Measurements from ENCODE around the gene ANKRD44. TPM values are rescaled to one million over a fixed set of nuclear protein-coding genes. Genes with fewer than 3 reads are reported as not detected.
A peak's percentile ranks its signal among the peaks of the same experiment; 100 is the strongest.

Gene ANKRD44
- total and polyA plus RNA-seq, 12 donors = 1.1 to 20.1 (median 6.9) TPM

DNA sequence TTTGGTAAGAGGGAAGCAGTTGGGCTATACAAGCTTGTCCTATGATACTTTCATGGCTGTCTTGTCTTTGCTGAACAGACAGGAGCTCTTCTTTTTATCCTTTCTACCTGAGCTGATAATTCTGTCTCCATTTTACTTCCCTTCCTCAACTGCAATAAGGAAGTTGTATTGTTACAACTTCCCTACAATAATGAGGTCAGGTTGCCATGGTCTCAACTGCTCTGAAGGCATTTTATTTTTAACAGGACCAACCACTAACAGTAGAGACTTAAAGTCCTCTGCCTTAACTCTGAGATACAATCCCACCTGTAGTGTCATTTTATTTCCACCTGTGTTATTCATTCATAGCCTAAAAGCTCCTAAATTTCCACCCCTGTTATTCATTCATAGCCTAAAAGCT is 265.5 kb downstream of the ANKRD44 start:
- TF ChIP-seq, protein P1, sequence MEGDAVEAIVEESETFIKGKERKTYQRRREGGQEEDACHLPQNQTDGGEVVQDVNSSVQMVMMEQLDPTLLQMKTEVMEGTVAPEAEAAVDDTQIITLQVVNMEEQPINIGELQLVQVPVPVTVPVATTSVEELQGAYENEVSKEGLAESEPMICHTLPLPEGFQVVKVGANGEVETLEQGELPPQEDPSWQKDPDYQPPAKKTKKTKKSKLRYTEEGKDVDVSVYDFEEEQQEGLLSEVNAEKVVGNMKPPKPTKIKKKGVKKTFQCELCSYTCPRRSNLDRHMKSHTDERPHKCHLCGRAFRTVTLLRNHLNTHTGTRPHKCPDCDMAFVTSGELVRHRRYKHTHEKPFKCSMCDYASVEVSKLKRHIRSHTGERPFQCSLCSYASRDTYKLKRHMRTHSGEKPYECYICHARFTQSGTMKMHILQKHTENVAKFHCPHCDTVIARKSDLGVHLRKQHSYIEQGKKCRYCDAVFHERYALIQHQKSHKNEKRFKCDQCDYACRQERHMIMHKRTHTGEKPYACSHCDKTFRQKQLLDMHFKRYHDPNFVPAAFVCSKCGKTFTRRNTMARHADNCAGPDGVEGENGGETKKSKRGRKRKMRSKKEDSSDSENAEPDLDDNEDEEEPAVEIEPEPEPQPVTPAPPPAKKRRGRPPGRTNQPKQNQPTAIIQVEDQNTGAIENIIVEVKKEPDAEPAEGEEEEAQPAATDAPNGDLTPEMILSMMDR (IDR thresholded peaks at IDR 0.05) = no peak
- Histone ChIP-seq H3K4me1 (peaks cover 0 to 4% (median 0%) of the 10 kb centered on the region in 9 donors), H3K27ac (peak overlapping the region in 1 of 10 donors; percentile 9), H3K36me3 (peaks cover 0 to 4% (median 0%) of the 10 kb centered on the region in 9 donors), H3K9me3 (no peaks in the 10 kb centered on the region), H3K27me3 (no peaks in the 10 kb centered on the region), H3K4me3 (no peak overlapping the region)
- no peak for ATAC-seq
- intact Hi-C loops (cut with DNase I) = no loop called here
- DNase-seq = no peak

DNA sequence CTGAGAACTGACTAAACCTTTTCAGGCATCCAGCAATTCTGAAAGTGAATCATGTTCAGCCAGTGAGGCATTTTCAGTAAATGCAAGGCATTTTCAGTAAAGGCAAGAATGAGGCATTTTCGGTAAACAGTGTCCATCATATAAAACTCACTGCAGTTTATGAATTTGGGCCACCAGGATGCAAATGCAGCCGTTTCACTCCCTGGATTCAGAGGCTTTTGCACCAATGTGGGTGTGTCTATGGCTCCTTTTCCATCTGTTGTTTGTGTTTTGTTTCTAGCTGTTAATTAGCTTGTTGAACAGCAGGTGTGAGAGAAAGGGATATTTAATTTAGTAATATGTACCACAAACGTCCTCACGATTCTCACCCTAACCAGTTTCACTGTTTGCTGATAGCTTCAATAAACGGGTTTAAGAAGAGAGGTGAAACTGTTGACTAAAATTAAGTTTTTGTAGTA is 267.8 kb downstream of the ANKRD44 start:
- H3K27ac ChIP-seq = no peak overlapping the region
- DNase-seq = no peak
- H3K4me3 ChIP-seq = no peak overlapping the region
- peaks cover 0 to 7% (median 0%) of the 10 kb centered on the region in 9 donors for H3K4me1 ChIP-seq
- TF ChIP-seq, protein P1 (IDR thresholded peaks at IDR 0.05) = no peak
- intact Hi-C loops (cut with DNase I) = no loop called here
- peaks cover 0 to 5% (median 0%) of the 10 kb centered on the region in 9 donors for H3K36me3 ChIP-seq
- H3K9me3 ChIP-seq = no peaks in the 10 kb centered on the region
- no peak for ATAC-seq
- 79 to 87% methylated on average over 5 of the region's 5 CpGs for WGBS, 2 donors
- no peaks in the 10 kb centered on the region for H3K27me3 ChIP-seq

DNA sequence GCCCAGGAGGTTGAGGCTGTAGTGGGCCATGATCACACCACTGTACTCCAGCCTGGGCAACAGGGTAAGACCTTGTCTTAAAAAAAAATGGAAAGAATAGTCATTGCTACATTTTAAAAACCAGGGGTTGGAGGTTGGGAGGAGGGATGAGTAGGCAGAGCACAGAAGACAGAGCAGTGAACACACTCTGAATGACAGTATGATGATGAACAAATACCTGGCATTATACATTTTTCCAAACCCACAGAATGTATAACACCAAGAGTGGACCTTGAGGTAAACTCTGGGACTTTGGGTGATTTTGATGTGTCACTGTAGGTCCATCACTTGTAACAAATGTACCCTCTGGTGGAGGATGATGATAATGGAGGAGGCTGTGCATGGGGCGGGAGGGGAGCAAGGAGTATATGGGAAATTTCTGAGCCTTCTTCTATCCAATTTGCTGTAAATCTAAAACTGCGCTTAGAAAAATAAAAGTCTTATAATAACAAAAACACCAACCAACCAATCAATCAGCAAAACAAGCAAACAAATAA is 272.6 kb downstream of the ANKRD44 start:
- intact Hi-C loops (cut with DNase I) = no loop called here
- H3K27ac ChIP-seq = no peak overlapping the region
- H3K9me3 ChIP-seq = no peaks in the 10 kb centered on the region
- TF ChIP-seq, protein P1 (IDR thresholded peaks at IDR 0.05) = no peak
- no peaks in the 10 kb centered on the region for H3K27me3 ChIP-seq
- peaks cover 0 to 17% (median 0%) of the 10 kb centered on the region in 9 donors for H3K36me3 ChIP-seq
- DNase-seq = no peak
- 96 to 98% methylated on average over 2 of the region's 2 CpGs for WGBS, 2 donors
- ATAC-seq = no peak
- H3K4me1 ChIP-seq = peaks cover 0 to 28% (median 12%) of the 10 kb centered on the region in 9 donors
- no peak overlapping the region for H3K4me3 ChIP-seq

DNA sequence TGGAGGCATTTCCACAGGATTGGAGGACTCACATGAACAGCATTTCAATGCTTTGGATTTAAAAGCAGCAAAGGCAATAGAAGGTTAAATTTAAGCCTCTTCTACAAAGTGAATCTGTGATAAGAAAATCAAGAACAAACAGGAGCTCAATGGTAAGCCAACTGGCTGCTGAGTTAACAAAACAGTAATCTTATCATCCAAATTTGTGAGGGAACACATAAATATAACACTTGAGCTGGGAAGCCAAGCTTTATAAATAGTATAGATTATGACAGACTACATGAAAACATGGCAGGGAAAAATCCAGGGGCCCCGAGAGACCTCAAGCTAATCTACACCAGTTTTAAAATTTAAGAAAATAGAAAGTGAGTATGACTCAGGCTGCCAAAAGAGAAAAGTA is 275.6 kb downstream of the ANKRD44 start:
- no peak for DNase-seq

More for the DNA sequence above, 275.6 kb downstream of the ANKRD44 start:
- no peaks in the 10 kb centered on the region for H3K27me3 ChIP-seq
- H3K36me3 ChIP-seq = peaks cover 0 to 30% (median 0%) of the 10 kb centered on the region in 9 donors
- H3K4me1 ChIP-seq = peaks cover 0 to 28% (median 13%) of the 10 kb centered on the region in 9 donors
- no peak overlapping the region for H3K4me3 ChIP-seq
- intact Hi-C loops (cut with DNase I) = no loop called here
- TF ChIP-seq, protein P1 (IDR thresholded peaks at IDR 0.05) = no peak
- no peak overlapping the region for H3K27ac ChIP-seq
- ATAC-seq = no peak
- H3K9me3 ChIP-seq = no peaks in the 10 kb centered on the region
- WGBS, 2 donors = 43 to 55% methylated on average over 1 of the region's 1 CpG
